GM19240 (cell line): ENCODE measurements around the gene GPLD1.
A peak's percentile ranks its signal among the peaks of the same experiment; 100 is the strongest.
"Not testable (repeated sequence)": the region's sequence is repeated elsewhere in the genome, so short reads cannot be mapped to it uniquely, and the experiment has no call there.

Experiments
- DNase-seq: peaks from one replicate; pipeline ENCODE4 v3.0.0; 2011; ENCODE audit warnings: low spot score; ENCODE audit not compliant: insufficient read length

Gene GPLD1

DNA sequence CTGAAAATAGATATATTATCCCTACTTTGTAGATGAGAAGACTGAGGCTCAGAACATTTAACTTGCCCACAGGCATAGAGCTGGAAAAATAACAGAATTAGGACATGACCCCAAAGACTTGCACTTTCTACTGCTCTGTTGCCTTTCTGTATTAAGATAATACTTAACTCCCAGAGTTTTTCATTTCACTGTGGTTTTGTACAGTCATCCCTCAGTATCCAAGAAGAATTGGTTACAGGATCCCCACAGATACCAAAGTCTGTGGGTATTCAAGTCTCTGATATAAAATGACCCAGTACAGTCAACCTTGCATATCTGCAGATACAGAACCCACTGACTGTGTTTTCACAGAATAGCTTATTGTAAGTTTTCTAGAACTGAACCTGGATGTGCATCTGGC, 69.9 kb downstream of the GPLD1 start:
- DNase-seq: no peak

DNA sequence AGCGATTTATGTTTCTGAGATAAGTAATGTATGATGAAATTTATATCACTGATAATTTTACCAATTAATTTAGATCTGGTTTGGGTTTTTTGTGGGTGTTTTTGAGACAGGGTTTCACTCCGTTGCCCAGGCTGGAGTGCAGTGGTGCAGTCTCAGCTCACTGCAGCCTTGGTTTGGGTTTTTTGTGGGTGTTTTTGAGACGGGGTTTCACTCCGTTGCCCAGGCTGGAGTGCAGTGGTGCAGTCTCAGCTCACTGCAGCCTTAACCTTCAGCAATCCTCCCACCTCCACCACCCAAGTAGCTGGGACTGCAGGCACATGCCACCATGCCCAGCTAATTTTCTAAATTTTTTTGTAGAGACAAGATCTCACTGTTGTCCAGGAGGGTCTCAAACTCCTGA, 73.6 kb downstream of the GPLD1 start:
- DNase-seq: no peak

DNA sequence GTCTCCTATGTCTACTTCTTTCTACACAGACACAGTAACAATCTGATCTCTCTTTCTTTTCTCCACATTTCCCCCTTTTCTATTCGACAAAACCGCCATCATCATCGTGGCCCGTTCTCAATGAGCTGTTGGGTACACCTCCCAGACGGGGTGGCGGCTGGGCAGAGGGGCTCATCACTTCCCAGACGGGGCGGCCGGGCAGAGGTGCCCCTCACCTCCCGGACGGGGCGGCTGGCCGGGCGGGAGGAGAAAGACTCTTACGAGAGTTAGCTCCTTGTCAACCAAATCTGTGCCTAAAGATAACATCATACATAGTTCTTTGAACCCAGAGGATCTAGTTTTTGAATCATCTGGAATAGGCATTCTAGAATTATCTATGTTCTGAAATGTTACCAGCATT, 74.8 kb downstream of the GPLD1 start:
- not testable (repeated sequence) for DNase-seq

DNA sequence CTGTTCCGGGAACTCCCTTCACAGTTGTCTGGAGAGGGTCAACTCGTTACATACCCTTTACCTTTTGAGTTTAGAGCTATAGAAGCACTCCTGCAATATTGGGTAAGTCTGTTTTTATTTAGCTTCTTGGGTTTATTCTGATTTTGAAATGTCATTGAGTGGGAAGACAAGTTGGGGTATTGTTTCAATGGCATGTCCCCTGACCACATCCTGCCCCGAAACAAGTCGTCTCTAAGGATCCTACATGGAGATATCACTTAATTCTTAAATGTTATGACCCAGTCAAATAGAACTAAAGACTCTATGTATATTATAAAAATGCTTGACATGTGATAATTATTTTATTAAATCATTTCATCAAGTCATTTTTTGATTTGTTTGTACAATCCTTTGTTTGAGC, 77.1 kb downstream of the GPLD1 start:
- DNase-seq: no peak

DNA sequence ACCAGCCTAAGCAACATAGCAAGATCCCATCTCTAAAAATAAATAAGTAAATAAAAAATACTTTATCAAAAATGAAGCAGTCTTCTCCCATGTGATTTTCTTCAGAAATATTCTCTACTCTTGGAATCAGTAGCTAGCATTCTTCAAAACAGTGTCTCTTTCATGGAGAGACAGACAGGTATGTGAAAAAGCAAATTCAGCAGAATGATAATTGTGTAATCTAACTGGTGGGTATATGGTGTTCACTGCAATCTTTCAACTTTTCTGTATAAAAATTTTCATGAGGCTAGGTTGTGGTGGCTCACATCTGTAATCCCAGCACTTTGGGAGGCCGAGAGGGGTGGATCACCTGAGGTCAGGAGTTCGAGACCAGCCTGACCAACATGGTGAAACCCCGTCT, 78.8 kb downstream of the GPLD1 start:
- DNase-seq: no peak

DNA sequence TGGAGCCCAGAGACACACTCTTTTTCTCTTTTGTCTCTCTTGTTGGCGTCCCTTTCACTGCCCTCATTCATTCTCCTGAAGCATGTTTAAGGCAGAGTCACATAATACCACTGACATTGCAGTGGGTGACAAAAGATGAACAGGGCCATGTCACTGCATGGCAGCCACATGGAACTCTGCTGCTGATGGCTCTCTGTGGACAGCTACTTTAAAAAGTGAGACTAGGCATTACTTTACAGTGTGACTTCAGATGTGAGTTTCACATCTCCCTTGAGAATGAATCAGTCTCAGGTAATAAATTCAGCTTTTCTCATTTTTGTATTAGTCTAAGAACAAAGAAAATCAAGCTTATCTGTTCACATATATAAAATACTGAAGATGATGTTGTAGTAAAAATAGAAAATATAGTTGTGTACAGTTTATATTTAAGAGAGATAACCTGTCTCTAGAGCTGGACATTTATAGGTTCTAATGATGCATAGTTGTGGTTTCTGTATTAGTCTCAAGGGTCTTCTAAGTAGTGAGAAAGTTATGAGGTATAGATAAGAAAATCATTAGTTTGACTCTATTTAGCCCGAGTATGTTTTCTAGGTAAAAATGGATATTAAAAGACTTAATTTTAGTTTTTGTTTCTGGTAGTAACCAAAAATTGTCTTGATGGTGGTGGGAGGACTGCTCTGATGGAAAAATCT, 80.5 kb downstream of the GPLD1 start:
- peak; percentile 25 for DNase-seq

DNA sequence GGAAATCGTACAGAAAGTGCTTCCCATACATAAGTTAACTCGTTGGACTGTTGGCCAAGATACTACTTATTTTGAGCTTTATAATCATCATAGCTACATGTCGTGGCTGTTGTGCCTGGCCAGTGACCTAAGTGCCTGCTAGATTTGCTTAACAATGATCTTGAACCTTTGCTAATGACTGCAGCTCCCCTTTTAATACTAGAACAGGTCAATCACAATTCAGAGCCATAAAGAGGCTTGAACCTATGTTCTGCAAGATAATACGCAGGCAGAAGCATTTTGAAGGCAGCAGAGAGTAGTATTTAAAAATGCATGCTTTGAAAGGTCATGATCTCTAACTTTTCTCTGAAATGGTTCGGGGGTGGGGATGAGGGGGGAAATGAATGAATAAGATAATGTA, 84.1 kb downstream of the GPLD1 start:
- DNase-seq: no peak

DNA sequence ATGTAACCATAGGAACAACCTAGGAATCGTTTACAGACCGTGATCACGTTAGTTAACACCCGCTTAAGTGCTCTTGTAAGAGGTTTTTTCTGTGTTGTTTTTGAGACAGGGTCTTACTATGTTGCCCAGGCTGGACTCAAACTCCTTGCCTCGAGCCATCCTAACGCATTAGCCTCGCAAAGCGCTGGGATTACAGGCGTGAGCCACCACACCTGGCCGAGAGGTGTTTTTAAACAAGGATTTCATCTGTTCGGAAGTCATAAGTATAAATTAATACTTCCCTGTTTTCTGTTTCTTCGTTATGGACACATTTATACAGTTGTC, 85.9 kb downstream of the GPLD1 start:
- no peak for DNase-seq

DNA sequence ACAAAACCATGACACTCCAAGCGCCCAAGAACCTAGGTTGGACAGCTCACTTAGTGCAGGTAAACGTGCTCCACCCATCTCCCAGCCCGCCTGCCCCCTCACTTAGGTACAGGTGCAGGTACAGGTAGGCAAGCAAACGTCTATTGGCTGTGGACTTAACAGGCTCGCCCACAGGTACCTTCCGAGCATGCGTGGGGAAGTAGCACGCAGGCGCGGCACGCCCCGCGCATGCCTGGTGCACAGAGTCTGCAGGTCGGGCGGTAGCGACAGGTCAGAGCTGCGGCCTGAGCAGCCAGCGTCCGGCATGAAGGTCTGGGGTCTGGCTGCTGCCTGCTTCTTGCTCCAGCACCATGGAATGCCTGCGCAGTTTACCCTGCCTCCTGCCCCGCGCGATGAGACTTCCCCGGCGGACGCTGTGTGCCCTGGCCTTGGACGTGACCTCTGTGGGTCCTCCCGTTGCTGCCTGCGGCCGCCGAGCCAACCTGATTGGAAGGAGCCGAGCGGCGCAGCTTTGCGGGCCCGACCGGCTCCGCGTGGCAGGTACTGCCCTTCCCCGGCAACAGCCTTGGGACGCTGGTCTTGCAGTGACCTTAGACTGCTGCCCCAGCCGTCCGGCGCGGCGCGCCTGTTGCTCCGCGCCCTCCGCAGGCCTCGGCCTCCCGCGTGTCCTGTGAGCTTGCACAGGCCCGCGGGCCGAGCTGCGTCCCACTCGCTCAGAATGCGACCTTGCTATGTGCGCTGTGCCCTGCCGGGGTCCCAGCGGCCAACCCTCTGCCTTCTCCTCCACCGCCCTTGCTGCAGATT, 86.5 kb downstream of the GPLD1 start, which contains the start of gene MRS2:
MRS2 (plus strand) TSS at position 240 of the 804 bp plus-strand sequence; CDS start at position 351, 111 bp downstream.
- DNase-seq: peak; percentile 73

DNA sequence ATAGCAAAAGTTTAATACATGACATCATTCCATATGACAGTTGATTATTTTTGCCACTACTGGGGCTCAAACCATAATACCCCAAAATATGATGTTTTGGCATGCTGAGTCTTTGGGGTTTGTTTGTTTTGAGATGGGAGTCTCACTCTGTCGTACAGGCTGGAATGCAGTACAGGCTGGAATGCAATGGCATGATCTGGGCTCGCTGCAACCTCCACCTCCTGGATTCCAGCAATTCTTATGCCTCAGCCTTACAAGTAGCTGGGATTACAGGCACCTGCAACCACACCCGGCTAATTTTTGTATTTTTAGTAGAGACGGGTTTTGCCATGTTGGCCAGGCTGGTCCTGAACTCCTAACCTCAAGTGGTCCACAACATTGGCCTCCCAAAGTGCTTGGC, 87.9 kb downstream of the GPLD1 start:
- DNase-seq: no peak

DNA sequence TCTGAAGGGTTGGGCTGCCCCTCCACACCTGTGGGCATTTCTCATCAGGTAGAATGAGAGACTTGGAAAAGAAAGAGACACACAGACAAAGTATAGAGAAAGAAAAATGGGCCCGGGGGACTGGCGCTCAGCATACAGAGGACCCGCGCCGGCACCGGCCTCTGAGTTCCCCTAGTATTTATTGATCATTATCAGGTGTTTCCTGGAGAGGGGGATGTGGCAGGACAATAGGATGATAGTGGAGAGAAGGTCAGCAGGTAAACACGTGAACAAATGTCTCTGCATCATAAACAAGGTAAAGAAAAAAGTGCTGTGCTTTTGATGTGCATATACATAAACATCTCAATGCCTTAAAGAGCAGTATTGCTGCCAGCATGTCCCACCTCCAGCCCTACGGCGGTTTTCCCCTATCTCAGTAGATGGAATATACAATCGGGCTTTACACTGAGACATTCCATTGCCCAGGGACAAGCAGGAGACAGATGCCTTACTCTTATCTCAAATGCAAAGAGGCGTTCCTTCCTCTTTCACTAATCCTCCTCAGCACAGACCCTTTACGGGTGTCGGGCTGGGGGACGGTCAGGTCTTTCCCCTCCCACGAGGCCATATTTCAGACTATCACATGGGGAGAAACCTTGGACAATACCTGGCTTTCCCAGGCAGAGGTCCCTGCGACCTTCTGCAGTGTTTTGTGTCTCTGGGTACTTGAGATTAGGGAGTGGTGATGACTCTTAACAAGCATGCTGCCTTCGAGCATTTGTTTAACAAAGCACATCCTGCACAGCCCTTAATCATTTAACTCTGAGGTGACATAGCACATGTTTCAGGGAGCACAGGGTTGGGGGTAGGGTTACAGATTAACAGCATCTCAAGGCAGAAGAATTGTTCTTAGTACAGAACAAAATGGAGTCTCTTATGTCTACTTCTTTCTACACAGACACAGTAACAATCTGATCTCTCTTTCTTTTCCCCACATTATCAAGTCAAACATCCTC, 89.0 kb downstream of the GPLD1 start:
- DNase-seq: not testable (repeated sequence)

DNA sequence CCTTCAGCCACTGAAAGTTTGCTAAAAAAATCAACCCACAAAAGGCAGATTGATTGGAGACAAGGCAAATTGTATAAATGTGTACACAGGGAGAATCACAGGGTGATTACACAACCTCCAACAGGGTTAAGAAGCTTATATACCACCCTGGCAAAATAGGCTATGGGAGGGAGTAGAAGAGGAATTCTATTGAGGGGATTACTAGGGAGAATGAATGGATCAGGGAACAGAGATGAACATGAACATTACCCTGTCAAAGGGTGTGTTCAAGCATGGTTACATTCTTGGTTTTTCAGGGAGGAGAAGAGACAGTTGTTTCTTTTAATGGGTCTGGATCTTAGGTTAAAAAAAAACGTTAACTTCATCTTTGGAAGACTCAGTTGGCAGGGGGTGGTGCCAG, 91.7 kb downstream of the GPLD1 start:
- no peak for DNase-seq

DNA sequence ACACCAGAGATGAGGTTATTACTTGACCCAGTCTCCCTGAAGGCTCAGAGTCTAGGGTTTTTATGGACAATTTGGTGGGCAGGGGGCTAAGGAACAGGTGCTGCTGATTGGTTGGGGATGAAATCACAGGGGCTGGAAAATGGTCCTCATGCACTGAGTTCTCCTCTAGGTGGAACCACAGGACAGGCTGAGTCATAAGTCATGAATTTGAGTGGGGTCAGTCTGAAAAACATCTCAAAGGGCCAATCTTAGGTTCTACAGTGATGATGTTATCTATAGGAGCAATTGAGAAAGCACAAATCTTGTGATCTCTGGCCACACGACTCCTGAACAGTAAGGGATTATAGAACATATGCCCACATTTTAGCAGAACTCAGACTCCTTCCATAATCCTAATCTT, 92.6 kb downstream of the GPLD1 start:
- no peak for DNase-seq

DNA sequence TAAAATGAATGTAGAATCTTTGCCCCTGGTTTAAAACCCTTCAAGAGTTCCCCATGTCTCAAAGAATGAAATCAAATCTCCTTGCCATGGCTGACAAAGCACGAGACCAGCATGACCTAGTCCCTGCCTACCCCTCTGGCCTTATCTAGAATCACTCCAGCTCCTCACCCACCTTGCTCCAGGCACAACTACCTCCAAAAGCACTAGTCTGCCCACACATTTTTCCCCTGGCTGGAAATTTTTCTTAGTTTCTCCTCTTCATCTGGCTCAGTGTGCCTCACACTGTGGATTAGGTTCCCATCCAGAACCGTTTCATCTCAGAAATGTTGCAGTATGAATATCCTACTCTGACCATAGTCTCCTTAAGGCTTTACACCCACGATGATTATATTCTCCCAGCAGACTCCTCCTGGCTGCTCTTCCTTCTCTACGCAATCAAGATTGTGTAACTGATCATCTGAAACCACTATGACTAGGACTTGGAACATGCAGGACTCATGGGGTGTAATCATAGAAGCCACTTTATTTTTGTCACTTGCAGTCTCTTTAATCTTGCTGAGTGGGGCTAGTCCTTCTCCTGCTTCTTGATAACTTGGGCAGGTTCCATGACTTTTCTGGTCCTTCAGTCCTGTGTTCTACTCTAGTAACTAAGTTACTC, 94.5 kb downstream of the GPLD1 start:
- DNase-seq: no peak

DNA sequence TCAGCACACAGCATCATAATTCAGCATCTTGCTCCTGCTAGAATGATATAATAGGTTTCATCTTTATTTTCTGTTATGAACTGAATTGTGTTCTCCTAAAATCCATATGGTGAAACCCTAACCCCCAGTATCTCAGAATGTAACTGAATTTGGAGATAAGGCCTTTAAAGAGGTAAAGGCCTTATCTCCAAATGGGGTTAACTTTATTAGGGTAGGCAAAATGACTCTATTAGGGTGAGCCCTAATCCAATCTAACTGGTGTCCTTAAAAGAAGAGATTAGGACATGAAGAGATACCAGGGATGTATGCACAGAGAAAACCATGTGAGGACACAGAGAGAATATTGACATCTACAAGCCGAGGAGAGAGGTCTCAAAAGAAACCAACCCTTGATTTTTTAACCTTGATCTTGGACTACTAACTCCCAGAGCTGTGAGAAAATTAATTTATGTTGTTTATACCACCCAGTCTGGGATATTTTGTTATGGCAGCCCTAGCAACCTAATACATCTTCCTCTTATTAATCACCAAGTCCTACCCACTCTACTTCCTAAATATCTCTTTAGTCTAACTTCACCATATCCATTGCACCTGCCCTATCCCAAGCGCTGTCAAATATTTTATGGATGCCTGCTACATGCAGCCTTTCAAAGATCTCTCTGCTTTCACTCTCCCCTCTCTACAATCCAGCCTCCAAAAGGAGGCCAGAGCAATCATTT, 95.2 kb downstream of the GPLD1 start:
- no peak for DNase-seq

DNA sequence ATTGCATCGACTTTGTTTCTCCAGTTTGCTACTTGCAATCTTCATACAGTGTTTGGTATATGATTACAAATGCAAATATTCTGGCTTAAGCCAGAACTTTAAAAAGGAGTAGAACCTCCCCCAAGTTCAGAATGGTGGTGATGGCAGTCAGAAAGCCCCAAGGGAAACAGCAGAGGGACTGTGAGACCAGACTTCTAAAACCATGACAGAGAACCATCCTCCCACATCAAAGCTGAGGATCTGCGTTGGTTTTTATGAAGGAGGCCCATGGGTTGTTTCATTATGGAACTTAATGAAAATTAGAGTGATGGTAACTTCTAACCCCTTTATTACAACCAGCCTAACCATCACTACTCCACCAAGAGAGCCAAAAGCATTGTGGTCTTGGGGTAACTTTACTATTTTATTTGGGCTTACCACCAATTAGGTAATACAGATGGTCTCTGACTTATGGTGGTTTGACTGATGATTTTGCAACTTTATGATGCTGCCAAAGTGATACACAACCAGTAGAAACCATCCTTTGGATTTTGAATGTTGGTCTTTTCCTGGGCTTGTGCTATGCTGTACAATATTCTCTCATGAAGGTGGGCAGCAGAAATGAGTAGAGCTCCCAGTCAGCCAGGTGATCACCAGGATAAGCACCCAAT, 97.5 kb downstream of the GPLD1 start:
- DNase-seq: peak; percentile 15

DNA sequence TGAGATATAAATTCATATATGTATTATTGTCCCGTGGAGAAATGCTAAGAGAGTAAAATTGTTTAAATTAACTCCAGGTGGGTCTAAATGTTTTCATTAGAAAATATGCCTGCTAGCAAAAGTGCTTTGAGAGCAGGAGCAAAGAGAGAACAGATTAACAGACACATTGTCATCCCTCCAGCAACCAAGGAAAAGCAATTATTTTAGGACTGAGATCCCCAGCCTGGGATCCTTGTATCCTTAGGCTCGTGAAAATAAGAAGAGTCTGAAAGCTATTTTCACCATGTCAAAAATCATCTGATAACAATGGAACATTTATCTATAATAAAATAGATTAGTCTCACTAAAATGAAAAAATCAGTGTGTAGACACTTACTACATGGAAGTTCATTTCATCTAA, 98.2 kb downstream of the GPLD1 start:
- DNase-seq: no peak

DNA sequence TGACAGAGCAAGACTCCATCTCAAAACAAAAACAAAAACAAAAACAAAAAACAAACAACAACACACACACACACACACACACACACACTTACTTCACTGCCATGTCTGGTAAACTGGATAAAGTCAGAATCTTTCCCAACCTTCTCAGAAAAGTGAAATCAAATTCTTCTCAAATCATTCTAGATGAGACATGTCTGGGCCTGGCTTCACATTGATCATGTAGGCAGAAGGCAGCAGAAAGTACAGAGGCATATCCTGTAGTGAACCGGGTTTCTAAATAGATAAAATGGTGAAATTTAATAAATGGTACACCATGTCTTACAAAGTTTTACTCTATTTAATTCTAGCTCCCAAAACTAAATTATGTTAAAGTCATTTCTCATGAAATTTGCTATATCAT, 101.6 kb downstream of the GPLD1 start:
- no peak for DNase-seq

DNA sequence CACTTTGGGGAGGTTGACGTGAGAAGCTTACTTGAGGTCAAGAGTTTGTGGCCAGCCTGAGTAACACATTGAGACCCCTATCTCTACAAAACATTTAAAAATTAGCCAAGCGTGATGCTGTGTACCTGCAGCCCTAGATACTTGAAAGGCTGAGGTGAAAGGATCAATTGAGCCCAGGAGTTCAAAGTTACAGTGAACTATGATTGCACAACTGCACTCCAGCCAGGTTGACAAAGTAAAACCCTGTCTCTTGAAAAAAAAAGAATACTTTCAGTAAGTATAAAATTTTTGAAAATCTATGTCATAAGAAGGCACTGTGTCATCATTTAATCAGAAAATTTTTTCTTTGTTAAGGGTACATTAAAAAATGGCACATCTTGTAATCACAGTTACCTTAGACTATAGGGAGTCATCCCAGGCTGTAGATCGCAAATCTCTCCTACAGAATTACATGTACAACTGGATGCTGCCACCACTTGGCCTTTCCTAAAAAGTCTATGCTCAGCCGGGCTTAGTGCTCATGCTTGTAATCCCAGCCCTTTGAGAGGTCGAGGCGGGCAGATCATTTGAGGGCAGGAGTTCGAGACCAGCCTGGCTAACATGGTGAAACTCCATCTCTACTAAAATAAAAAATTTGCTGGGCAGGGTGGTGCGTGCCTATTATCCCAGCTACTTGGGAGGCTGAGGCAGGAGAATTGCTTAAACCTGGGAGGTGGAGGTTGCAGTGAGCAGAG, 103.7 kb downstream of the GPLD1 start:
- no peak for DNase-seq
